Skeletal muscle satellite cell (primary cell): ENCODE measurements around the gene RBM38.

Experiments
- H3K27me3 ChIP-seq: 2 replicates; pipeline ENCODE4 v1.7.0; 2013; ENCODE audit warnings: low read length; ENCODE audit not compliant: control insufficient read depth, insufficient read depth
- H3K36me3 ChIP-seq: 2 replicates; pipeline ENCODE4 v1.7.0; 2013; ENCODE audit warnings: mild to moderate bottlenecking, control low read depth, low read length; ENCODE audit not compliant: insufficient read depth
- H3K4me1 ChIP-seq: 2 replicates; pipeline ENCODE4 v1.7.0; 2013; ENCODE audit warnings: low read length; ENCODE audit not compliant: control insufficient read depth, insufficient read depth
- H3K4me2 ChIP-seq: 2 replicates; pipeline ENCODE4 v1.7.0; 2013; ENCODE audit warnings: mild to moderate bottlenecking, low read length
- H3K4me3 ChIP-seq: 2 replicates; pipeline ENCODE4 v1.7.0; 2013; ENCODE audit warnings: low read length
- H3K9ac ChIP-seq: 2 replicates; pipeline ENCODE4 v1.7.0; 2013; ENCODE audit warnings: mild to moderate bottlenecking, low read depth, low read length, moderate library complexity
- H3K9me3 ChIP-seq: replicated peaks from 2 replicates; pipeline ENCODE4 v1.7.0; 2013; ENCODE audit warnings: mild to moderate bottlenecking, control low read depth, low read length

Gene RBM38

GRCh38 chr20:57384953-57385761 lies 6.0 kb upstream of the RBM38 start:
- no peaks in the 10 kb centered on the region for H3K9me3 ChIP-seq
- peaks cover 8% of the 10 kb centered on the region for H3K4me1 ChIP-seq
- H3K9ac ChIP-seq, result no peak overlapping the region
- H3K36me3 ChIP-seq, result peaks cover 3% of the 10 kb centered on the region
- H3K4me2 ChIP-seq, result no peak overlapping the region
- H3K4me3 ChIP-seq, result no peak overlapping the region
- no peaks in the 10 kb centered on the region for H3K27me3 ChIP-seq

- peaks cover 8% of the 10 kb centered on the region for H3K4me1 ChIP-seq
- H3K9ac ChIP-seq, result no peak overlapping the region
These were observed 5.3 kb upstream of the RBM38 start for GRCh38 chr20:57385940-57386339.

GRCh38 chr20:57386762-57387161 lies 4.4 kb upstream of the RBM38 start:
- no peaks in the 10 kb centered on the region for H3K36me3 ChIP-seq
- no peak overlapping the region for H3K4me2 ChIP-seq
- no peaks in the 10 kb centered on the region for H3K9me3 ChIP-seq
- H3K4me3 ChIP-seq, result no peak overlapping the region
- no peak overlapping the region for H3K9ac ChIP-seq
- H3K4me1 ChIP-seq, result peaks cover 8% of the 10 kb centered on the region
- no peaks in the 10 kb centered on the region for H3K27me3 ChIP-seq

More at GRCh38 chr20:57385940-57386339, 5.3 kb upstream of the RBM38 start:
- H3K4me2 ChIP-seq, result no peak overlapping the region
- no peaks in the 10 kb centered on the region for H3K27me3 ChIP-seq
- no peaks in the 10 kb centered on the region for H3K9me3 ChIP-seq
- H3K4me3 ChIP-seq, result no peak overlapping the region
- H3K36me3 ChIP-seq, result no peaks in the 10 kb centered on the region

GRCh38 chr20:57387463-57387862 lies 3.7 kb upstream of the RBM38 start:
- Histone ChIP-seq H3K27me3 (no peaks in the 10 kb centered on the region), H3K4me1 (peaks cover 13% of the 10 kb centered on the region), H3K9me3 (no peaks in the 10 kb centered on the region), H3K9ac (no peak overlapping the region), H3K4me3 (no peak overlapping the region), H3K4me2 (no peak overlapping the region), H3K36me3 (no peaks in the 10 kb centered on the region)

- Histone ChIP-seq H3K36me3 (peaks cover under 1% of the 10 kb centered on the region), H3K9me3 (no peaks in the 10 kb centered on the region), H3K4me1 (peaks cover 17% of the 10 kb centered on the region), H3K9ac (no peak overlapping the region), H3K27me3 (no peaks in the 10 kb centered on the region), H3K4me2 (no peak overlapping the region), H3K4me3 (no peak overlapping the region)
These were observed 3.2 kb upstream of the RBM38 start for GRCh38 chr20:57387945-57388371.

GRCh38 chr20:57388953-57389694 lies 2.1 kb upstream of the RBM38 start:
- H3K4me1 ChIP-seq, result peaks cover 28% of the 10 kb centered on the region
- H3K36me3 ChIP-seq, result peaks cover 11% of the 10 kb centered on the region
- peak overlapping the region; percentile 74 for H3K9ac ChIP-seq
- H3K9me3 ChIP-seq, result no peaks in the 10 kb centered on the region
- H3K4me2 ChIP-seq, result peak overlapping the region; percentile 88
- H3K27me3 ChIP-seq, result no peaks in the 10 kb centered on the region
- peak overlapping the region; percentile 62 for H3K4me3 ChIP-seq

GRCh38 chr20:57389695-57390603 lies 1.2 kb upstream of the RBM38 start:
- Histone ChIP-seq H3K4me1 (peaks cover 37% of the 10 kb centered on the region), H3K9me3 (no peaks in the 10 kb centered on the region), H3K9ac (peak overlapping the region; percentile 74), H3K4me2 (peak overlapping the region; percentile 88), H3K4me3 (peak overlapping the region; percentile 62), H3K27me3 (no peaks in the 10 kb centered on the region), H3K36me3 (peaks cover 11% of the 10 kb centered on the region)

GRCh38 chr20:57391439-57392301 lies 474 bp downstream of the RBM38 start:
- Histone ChIP-seq H3K4me1 (peaks cover 51% of the 10 kb centered on the region), H3K27me3 (no peaks in the 10 kb centered on the region), H3K36me3 (peaks cover 15% of the 10 kb centered on the region), H3K4me2 (peak overlapping the region; percentile 96), H3K4me3 (peak overlapping the region; percentile 86), H3K9ac (peak overlapping the region; percentile 75), H3K9me3 (no peaks in the 10 kb centered on the region)

- peaks cover 55% of the 10 kb centered on the region for H3K4me1 ChIP-seq
- peak overlapping the region; percentile 73 for H3K9ac ChIP-seq
These were observed 1.5 kb downstream of the RBM38 start for GRCh38 chr20:57392512-57393271.

More at GRCh38 chr20:57392512-57393271, 1.5 kb downstream of the RBM38 start:
- no peaks in the 10 kb centered on the region for H3K27me3 ChIP-seq
- H3K36me3 ChIP-seq, result peaks cover 24% of the 10 kb centered on the region
- peak overlapping the region; percentile 72 for H3K4me3 ChIP-seq
- no peaks in the 10 kb centered on the region for H3K9me3 ChIP-seq
- peak overlapping the region; percentile 96 for H3K4me2 ChIP-seq
